H1 (cell line): ENCODE results near the gene GNS. TPM values are rescaled to one million over a fixed set of nuclear protein-coding genes. Genes with fewer than 3 reads are reported as not detected.

ENCODE experiments used
- BRCA1 ChIP-seq: IDR thresholded peaks from 2 replicates; pipeline ENCODE4 v1.6.1; 2012; ENCODE audit warnings: low read depth, low read length, improper control_type of control experiment
- CHD7 ChIP-seq: fragments of 300-600 bp; sonication (generic); IDR thresholded peaks from 2 replicates; pipeline ENCODE4 v1.7.1; 2012; ENCODE audit warnings: low read length, moderate library complexity, mild to moderate bottlenecking, inconsistent platforms; ENCODE audit not compliant: insufficient replicate concordance
- CTCF ChIP-seq, 3 experiments: IDR thresholded peaks; 1 replicate in 2 of 3; 2 replicates in 1 of 3; pipeline versions ENCODE4 v1.5.1 to v1.6.1; 2011; ENCODE audit warnings: low read length in 3 of 3, mild to moderate bottlenecking in 3 of 3, inconsistent platforms in 2 of 3, low read depth in 1 of 3, moderate library complexity in 1 of 3; ENCODE audit not compliant: insufficient read depth in 1 of 3; ENCODE audit errors: control extremely low read depth in 1 of 3
- KDM4A ChIP-seq: IDR thresholded peaks from one replicate; pipeline ENCODE4 v1.7.1; 2012; ENCODE audit warnings: low read depth, mild to moderate bottlenecking, moderate library complexity, low read length, inconsistent platforms; ENCODE audit not compliant: severe bottlenecking
- TAF7 ChIP-seq: optimal IDR thresholded peaks from 2 replicates; pipeline ENCODE3; 2011; ENCODE audit warnings: low read depth, mild to moderate bottlenecking, inconsistent platforms, low read length, moderate library complexity, borderline replicate concordance
- polyA plus RNA-seq, 7 experiments: library from polyadenylated mRNA; depleted of rRNA in 3 of 7; stranded (reverse) in 5 of 7; unstranded in 2 of 7; fragments of >200 nt in 5 of 7; fragments of 200-250 nt in 2 of 7; gene quantifications; 1 replicate in 5 of 7; 2 replicates in 1 of 7; 4 replicates in 1 of 7; pipeline versions ENCODE4 v1.2.1 to v1.2.3, GENCODE V29; 2011 to 2013; ENCODE audit warnings: missing spikeins in 2 of 7, mixed read lengths in 2 of 7
- total RNA-seq: library from RNA; stranded (reverse); fragmentation: NEBNext Ultra II Directional; extraction: Animal tissue kit (Norgen Biotek cat#: 25700); gene quantifications from 2 replicates; pipeline ENCODE4 v1.2.1, GENCODE V29; 2021

Gene GNS
- total and polyA plus RNA-seq, 2 of the 8 experiments (the other 6 are each of a cell fraction or from before 2014, with no cell fraction given) = 16.0 to 28.5 TPM

- TF ChIP-seq CTCF (IDR thresholded peaks at IDR 0.05; ENCODE audit: control extremely low read depth in 1 of 3, insufficient read depth in 1 of 3, low read depth in 1 of 3, low read length in 3 of 3) (no peak), BRCA1 (no peak), TAF7 (no peak), KDM4A (no peak), CHD7 (no peak)
These were observed 2.8 kb downstream of the GNS start (continued) for GRCh38 chr12:64756376-64756775.
